Measurements from ENCODE around the gene NAA10.

- TF ChIP-seq POLR2A (IDR thresholded peaks at IDR 0.05) (no peak), CTCF (IDR thresholded peaks at IDR 0.05) (no peak), EP300 (IDR thresholded peaks at IDR 0.05; ENCODE audit: low read depth) (no peak)
Observed at GRCh38 chrX:153881281-153881680, 53.6 kb downstream of the NAA10 start.
